Renal cortical epithelial cell (primary cell): ENCODE data around the gene CD300C. TPM values are rescaled to one million over a fixed set of nuclear protein-coding genes. Genes with fewer than 3 reads are reported as not detected.
"Not testable (repeated sequence)": the region's sequence is repeated elsewhere in the genome, so short reads cannot be mapped to it uniquely, and the experiment has no call there.

Experiments used
- DNase-seq: peaks from one replicate; pipeline ENCODE4 v3.0.0-alpha.2; 2011; ENCODE audit warnings: low read depth
- total RNA-seq: library from RNA; depleted of rRNA; stranded (reverse); fragments of >200 nt; gene quantifications from 2 replicates; pipeline ENCODE4 v1.2.3, GENCODE V29; 2014

The CD300C gene
- total RNA-seq, 1 donor from 2014 or later, result 0.05 TPM

DNA sequence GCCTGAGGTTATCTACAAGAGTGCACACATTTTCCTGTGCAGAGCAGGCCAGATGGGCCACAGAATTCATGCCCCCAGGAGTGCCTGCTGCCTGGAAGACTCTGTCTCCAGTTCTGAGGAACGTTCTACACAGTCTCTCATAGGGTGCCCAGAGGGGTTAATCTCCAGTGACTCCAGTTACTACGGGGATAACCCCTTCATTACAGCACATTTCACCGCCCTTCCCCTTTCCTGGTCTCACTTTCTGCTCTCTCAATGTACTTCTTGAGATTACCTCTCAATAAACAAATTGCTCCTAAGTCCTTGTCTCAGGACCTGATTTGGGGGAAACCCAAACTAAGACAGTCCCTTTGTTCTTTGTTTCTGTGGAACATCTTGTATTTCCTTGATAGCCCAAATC is 15.7 kb upstream of the CD300C start:
- DNase-seq, result no peak

DNA sequence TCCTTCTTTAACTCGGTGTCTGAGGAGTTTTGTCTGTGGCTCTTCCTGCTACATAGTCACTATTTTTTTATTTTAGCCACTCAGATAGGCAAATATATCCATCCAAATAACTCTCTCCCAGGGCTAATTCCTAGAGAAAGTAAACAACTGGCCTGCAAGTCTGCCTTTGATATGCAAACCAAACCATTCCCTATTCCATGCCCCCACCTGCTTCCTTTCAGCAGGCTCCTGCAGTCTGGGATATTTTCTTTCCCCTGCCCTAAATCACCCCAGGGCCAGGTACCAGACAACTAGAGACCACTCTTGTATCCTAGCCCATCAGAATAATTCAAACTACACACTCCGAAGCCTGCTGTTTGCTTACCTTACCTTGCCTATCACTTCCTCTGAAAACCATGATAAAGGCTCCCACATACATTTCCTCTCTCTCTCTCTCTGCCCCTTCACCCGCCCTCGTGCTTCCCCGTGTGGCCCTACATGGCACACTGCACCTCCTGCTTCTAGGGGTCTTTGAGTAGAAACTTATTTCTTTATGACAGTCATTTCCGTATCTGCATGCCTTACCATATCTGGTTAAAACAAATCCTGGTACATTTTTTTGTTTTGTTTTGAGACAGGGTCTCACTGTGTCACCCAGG is 13.1 kb upstream of the CD300C start:
- no peak for DNase-seq

DNA sequence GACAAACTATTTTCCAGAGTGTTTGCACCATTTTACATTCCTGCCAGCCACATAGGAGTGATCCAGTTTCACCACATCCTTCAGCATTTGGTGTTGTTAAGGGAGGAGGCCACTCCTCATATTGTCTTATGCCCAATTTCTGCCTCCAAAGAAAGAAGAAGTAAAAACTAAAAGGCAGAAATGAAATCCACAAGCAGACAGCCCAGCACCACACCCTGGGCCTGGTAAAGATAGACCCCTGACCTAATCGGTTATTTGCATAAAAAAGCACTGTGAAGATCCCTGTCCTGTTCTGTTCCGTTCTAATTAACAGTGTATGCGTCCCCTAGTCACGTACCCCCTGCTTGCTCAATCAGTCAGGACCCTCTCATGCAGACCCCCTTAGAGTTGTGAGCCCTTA is 12.5 kb upstream of the CD300C start:
- DNase-seq, result not testable (repeated sequence)

DNA sequence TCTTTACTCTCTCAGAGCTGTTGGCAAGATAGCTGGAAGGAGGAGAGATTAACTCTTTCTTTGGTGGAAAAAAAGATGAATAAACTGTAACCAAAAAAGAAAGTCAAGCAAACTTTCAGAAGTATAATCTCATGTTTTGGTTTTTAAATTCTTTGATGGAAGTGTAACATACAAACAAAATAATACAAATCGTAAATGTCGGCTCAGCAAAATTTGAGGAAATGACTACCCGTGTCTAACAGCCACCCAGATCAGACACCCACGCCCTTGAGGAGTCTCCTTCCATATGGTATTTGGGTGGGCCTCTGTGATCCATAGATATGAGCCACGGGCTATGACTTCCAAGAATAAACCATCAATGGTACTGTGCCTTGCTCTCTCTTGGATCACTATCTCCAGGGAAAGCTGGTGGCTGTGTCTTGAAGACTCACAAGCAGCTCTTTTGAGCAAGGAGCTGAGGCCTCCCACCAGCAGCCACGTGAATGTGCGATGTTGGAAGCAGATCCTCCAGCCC is 9.6 kb upstream of the CD300C start:
- no peak for DNase-seq

DNA sequence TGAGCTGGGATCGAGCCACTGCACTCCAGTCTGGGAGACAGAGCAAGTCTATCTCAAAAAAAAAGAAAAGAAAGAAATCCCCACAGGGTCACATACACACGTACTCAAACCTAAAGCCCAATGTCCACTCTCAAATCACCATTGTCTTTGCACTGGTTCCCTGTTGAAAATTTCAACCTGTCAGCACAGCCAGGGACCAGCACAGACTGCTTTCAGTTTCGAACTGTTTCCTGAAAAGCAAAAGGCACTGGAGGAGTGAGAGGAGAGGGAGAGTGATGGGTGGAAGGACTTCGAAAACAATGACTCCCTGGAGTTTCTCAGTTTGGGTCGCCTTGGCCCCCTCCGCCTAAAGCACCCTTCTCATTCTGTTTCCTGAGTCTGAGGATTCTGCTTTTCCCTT is 9.0 kb upstream of the CD300C start:
- DNase-seq, result no peak

DNA sequence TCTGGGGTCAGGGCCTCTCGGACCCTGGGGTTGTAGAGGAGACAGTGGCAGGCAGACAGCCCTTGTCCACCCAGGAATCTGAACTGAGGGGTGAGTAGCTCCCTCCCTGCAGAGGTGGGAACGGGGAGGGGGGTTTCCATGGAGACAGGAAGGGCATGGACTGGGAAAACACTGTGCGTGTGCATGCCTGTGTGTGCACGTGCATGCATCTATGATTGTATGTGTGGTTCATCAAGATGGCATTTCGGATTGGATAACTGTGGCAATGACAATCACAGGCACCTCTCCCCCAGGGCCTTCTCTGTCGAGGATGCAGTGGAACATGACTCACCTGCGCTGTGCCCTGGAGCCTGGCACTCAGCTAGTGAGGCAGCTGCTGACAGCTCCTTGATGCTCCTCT is 6.1 kb upstream of the CD300C start:
- DNase-seq, result peak; percentile 2

DNA sequence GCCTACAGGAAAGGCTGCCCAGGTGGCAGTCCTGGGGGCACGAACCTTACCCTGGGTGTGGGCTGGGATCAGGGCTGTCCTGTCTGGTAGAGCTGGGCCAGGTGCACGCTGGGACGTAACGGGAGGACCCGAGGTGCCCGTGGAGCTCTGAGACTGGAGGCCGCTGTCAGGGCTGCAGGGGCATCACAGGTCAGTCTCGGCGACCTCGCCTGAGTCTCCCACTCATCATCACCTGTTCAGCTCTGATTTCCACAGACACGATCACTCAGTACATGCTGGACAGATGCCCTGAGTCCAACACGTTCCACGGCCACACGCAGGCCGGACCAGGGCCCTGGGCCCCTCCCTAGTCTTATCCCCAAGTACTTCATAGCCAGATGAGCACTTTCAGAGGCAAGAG is 4.7 kb upstream of the CD300C start:
- DNase-seq, result no peak

DNA sequence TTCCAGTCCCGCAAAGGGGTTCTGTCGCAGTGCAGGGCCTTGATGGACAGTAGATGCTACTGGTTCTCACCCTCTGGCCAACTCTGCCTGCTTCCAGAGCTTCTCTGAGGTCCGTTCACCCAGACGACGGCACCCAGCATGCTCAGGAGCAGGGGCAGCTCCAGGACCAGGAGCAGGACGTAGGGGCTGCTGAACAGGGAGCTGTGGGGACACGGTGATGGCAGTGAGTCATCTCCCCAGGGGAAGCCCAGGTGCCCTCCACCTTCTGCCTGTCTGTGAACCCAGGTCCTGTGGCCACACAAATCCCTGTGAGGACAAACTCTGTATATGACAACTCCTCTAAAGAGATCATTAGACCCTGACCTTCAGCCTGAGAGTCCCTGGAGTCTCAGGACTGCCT is 3.4 kb upstream of the CD300C start:
- no peak for DNase-seq

DNA sequence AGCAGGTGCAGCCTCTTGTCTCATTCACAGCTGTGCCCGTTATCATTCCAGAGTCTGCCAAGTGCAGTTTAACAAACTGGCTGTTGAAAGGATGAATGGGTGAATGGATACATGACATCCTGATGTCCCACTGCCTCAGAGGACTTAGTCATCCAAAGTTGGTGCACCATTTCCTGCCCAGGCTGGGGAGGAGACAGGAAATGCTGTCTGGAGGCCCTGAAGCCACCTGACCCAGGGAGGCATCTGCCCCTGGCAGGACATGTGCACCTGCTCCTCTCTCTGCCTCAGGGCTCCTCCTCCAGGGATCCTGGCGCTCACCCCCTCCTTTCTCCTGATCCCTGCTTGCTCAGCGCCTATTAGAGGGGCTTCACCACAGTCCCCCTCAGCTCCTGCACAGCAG is 1.8 kb upstream of the CD300C start:
- no peak for DNase-seq

DNA sequence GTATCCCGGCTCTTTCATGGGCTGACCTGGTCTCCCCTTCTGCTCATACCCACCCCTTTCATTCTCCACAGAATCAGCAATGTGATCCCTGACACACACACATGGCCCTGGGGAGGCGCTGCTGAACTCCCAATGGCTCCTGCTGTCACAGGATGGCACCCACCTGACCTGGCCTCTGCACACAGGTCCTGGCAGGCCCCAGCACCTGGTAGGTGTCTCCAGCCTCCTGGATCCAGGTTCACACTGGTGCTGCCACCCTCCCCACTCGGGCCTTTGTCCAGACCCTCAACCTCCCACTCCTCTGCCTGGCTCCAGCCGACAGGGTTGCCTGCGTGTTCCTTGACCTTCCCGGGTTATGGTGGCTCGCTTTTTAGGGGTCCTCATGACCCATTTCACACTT is 1.3 kb upstream of the CD300C start:
- DNase-seq, result no peak

DNA sequence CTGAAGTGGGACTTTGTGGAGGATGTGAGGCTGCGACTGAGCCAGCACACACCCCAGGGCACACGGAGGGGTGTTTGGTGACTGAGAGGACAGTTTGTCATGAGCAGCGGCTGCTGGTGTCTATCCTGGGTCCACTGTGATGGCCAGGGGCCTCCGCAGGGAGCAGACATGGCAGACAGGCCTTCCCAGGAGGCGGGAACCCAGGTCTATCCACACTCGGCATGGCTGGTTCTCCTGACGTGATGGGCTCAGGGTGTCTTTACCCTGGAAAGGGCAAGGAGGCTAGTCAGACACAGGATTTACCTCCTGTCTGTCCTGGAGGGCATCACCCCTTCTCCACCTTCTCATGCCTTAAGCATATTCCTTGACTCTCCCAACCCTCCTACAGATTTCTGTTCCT is 671 bp upstream of the CD300C start:
- no peak for DNase-seq

DNA sequence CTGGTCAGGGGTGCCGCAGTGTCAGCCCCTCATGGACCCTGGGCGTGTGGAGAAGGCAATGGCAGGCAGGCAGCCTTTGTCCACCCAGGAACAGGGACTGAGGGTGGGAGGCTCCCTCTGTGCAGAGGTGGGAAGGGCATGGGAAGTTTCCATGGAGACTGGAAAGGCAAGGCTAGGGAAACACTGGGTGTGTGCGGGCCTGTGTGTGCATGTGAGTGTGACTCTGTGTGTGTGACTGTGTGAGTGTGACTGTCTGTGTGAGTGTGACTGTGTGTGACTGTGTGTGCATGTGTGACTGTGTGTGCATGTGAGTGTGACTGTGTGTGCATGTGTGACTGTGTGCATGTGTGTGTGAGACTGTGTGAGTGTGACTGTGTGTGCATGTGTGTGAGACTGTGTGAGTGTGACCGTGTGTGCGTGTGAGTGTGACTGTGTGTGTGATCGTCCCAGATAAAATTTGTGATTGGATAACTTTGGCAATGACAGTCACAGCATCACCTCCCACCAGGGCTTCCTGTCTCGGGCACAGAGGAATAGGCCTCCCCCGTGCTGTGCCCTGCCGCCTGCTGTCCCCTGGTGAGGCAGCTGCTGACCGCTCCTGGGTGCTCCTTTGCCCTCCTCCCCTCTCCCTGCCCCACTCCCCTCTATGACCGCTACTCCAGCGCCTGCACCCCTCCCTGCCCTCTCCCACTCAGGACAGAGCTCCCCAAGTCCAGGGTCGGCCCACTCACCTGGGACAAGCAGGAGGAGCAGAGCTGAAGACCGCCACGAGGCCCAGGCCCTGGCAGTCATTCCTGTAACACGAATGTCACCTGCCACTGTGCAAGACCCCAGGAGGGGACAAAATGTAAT is 698 bp downstream of the CD300C start:
- no peak for DNase-seq

DNA sequence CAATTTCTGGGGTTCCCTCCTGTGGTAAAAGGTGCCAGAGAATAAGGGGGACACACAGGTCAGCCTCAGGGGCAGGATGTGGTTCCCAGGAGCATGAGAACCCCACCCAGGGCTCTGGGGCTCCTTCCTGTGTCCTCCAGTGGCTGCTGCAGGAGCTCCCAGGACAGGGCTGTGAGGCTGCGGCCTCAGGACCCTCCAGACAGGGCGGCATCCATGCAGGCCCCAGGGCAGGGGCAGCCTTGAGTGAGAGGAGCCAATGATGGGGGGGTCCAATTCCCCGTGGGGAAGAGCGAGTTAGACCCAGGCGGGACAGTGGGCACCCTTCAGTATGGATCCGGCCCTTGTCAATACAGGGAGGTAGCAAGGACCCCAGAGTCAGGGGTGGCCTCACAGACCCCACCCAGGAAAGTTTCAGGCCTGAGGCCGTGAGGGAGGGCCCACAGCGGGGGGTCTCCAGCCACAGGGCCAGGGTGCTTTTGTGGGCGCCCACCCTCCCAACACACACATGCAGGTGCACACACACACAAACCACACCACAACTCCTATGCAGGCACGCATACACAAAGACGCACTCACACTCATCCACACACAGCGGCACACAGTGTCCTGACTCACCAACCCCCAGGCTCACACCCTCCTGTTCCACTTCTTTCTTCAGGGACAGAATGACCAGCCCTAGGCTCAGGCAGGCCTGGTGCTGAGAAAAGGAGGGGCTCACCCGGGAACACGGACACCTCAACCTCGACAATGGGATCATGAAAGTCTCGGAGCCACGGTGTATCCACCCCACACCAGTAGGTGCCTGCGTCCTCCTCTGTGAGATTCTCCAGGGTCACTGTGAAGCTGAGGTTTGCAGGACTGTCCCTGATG is 1.8 kb downstream of the CD300C start:
- DNase-seq, result no peak

DNA sequence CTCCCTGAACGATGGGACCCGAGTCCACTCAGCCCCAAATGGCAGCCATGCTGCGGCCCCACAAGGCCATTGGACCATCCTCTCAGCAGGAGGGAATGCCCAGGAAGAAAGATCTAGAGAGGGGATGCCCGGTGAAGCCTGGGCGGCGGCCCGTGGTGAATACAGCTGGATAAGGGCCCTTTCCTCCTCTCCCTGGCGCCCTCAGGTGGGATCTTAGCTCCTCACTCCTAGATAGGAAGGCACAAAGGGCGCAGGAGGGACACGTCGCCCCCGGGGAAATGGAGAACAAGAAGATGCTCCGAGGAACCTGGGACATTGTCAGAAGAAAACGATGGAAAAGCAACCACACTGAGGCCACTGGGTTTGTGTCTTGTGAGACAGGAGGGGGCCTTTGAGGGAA is 2.5 kb downstream of the CD300C start:
- DNase-seq, result no peak

DNA sequence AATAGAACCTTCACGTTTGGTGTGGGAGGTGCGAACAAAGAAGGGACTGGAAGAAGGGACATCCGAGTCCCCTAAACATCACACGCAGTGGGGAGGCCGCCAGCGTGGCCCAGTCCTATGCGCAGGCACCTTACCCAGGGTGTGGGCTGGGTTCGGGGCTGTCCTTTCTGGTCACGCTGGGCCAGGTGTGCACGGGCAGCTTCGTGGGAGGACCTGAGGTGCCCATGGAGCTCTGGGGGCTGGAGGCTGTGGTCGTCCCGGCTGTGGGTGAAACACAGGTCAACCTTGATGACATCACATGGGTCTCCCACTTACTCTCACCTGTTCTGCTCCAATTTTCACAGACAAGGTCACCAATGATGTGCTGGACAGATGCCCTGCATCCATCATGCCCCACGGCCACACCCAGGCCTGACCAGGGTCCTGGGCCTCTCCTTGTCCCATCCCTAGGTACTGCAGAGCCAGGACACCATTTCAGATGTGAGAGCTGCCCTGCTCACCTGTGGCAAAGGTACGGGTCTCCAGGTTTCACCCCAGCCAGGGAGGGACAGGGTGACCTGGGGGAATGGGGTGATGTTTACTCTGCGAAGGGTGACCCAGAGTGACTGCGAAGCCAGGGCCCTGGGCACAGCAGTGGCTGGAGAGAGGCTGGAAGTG is 3.1 kb downstream of the CD300C start:
- no peak for DNase-seq

DNA sequence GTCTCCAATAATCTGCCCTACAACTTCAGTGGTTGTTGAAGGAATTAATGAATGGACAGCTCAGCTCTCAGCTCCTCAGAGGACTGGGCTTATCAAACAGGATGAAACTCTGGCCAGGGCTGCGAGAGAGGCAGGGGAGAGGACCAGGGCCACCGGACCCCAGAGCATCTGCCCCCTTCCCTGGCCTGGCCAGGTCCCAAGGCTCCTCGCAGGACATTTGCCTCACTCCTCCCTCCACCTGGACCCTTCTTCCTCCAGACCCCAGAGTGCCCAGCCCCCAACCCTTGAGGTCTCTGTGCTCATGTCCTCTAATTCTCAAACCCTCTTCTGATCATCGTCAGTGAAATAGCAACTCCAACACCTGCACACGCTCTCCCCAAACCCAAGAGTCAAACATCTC is 3.7 kb downstream of the CD300C start:
- no peak for DNase-seq

DNA sequence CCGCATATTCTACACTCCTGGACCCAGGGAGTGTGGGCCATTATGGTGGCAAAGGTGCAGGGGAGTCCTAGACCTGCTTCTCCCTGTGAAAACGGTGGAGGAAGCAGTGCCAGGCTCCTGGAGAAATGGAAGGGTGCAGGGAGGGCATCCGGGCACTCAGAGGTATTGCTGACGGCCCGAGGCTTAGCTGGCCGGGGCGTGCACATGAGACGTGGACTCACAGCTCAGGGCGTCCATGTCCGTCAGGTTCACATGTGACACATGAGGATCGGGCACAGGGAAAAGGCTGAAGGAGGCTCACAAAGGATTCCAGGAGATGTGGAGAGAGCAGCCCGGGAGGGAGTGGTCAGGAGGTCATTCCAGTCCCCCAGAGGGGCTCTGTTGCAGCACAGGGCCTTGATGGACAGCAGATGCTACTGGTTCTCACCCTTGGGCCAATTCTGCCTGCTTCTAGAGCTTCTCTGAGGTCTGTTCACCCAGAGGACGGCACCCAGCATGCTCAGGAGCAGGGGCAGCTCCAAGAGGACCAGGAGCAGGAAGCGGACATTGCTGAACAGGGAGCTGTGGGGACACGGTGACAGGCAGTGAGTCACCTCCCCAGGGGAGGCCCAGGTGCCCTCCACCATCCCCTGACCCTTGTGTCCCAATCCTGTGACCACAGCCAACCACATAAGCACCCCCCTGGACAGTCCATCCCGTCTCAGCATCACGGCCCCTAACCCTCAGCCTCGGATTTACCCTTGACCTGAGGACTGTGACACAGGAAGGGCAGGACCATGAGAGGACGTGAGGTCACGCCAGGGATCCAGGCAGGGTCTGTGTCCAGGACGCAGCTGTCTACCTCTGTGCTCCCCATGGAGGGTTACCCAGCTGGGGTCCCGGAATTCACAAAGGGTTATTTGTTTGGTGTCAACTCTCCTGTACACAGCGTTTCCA is 4.5 kb downstream of the CD300C start:
- DNase-seq, result no peak

DNA sequence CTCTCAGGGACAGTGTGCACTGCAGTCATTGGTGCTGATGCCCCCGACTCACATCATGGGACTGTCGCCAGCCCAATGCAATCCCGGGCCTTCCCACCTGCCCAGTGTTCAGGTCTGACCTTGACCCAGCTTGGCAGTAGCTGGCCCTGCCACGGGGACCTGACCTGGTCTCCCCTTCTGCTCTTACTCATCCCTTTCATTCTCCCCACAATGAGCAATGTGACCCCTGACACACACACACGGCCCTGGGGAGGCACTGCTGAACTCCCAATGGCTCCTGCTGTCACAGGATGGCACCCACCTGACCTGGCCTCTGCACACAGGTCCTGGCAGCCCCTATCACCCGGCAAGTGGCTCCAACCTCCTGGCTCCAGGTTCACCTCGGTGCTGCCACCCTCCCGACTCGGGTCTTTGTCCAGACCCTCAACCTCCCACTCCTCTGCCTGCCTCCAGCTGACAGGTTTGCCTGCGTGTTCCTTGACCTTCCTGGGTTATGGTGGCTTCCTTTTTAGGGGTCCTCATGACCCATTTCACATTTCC is 6.6 kb downstream of the CD300C start:
- DNase-seq, result no peak

DNA sequence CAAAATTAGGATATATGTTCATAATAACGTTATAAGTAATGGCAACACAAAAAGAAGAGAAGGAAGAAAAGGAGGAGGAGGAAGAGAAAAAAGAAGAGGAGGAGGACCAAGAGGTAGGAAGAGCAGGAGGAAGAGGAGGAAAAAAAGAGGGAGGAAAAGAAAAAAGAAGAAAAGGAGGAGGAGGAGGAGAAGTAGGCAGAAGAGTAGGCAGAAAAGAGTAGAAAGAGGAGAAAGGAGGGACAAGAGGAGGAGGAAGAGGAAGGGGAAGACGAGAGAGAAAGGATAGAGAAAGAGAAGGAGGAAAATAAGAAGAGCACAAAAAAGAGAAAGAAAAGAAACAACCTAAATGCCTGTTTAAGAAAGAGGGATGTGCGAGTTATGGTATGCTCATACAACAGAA is 9.0 kb downstream of the CD300C start:
- DNase-seq, result no peak

DNA sequence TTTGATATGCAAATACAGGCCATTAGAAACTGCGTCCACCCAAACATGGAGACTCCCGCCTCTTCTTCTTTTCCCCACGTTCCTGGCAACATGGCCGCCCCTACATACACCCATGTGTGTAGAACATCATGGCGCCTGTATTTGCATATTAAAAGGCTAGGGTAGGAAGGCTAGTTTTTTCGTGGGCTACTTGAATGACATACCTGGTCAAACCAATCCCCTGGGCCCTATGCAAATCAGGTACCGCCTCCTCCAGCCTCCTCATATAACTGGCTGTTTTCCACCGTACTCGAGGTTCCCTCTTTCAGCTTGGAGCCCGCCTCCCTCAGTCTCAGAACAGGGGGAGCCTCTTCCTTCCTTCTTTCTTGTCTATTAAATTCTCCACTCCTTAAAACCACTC is 13.8 kb downstream of the CD300C start:
- DNase-seq, result no peak
